ENCODE data around the gene F2. TPM values are rescaled to one million over a fixed set of nuclear protein-coding genes. Genes with fewer than 3 reads are reported as not detected.

The F2 gene
- total RNA-seq, 1 donor from 2014 or later: 0.19 TPM

DNA sequence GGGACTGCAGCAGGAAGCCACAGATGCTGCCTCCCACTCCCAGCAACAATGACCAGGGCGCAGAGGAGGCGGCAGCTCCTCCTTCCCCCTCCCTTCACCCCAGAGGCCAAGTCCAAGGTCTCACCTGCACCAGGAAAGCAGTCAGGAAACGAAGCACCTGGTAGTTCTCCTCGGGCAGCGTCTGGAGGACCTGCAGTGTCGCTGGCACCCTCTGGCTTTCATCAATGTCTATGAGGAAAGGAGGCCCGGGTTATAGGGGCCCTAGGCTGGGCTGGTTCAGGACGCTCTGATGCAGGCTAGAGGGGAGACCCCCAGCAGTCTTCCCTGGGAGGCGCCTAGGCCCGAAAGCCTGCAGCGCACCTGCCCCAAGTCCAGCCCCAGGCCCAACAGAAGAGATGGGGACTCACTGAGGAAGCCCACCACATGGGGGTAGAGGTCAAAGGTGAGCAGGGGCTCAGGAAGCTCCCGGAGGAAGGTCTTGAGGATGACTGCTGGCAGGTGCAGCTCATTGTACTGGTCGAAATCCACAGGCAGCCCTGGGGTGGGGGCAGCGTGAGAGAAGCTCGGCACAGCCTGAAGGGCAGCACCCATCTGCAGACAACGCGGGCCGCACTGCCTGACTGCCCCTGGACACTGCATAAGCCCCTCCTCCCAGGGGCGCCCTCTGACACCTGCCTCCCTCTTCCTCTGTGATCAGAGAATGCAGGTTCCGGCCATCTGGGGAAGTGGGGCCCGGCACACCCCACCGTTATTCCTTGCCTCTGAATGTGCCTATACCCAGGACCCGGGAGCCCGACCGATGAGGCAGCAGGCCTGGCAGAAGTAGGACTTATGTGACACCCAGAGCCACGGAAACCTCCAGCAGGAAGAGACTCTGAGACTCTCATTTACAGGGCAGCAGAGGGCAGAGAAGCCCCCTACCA, 39.5 kb upstream of the F2 start:
- no peak overlapping the region for H3K4me3 Mint-ChIP-seq (ENCODE audit: unreplicated experiment)
- no peak overlapping the region for H3K27ac Mint-ChIP-seq (ENCODE audit: unreplicated experiment)
- DNase-seq (ENCODE audit: extremely low spot score, unreplicated experiment): no peak
- H3K4me1 Mint-ChIP-seq (ENCODE audit: unreplicated experiment): peaks cover 15% of the 10 kb centered on the region
- H3K27me3 Mint-ChIP-seq (ENCODE audit: unreplicated experiment): no peaks in the 10 kb centered on the region
- H3K36me3 Mint-ChIP-seq (ENCODE audit: unreplicated experiment): peaks cover 17% of the 10 kb centered on the region
- no peaks in the 10 kb centered on the region for H3K9me3 Mint-ChIP-seq (ENCODE audit: unreplicated experiment)
- TF ChIP-seq, protein P1, sequence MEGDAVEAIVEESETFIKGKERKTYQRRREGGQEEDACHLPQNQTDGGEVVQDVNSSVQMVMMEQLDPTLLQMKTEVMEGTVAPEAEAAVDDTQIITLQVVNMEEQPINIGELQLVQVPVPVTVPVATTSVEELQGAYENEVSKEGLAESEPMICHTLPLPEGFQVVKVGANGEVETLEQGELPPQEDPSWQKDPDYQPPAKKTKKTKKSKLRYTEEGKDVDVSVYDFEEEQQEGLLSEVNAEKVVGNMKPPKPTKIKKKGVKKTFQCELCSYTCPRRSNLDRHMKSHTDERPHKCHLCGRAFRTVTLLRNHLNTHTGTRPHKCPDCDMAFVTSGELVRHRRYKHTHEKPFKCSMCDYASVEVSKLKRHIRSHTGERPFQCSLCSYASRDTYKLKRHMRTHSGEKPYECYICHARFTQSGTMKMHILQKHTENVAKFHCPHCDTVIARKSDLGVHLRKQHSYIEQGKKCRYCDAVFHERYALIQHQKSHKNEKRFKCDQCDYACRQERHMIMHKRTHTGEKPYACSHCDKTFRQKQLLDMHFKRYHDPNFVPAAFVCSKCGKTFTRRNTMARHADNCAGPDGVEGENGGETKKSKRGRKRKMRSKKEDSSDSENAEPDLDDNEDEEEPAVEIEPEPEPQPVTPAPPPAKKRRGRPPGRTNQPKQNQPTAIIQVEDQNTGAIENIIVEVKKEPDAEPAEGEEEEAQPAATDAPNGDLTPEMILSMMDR (IDR thresholded peaks at IDR 0.05): no peak

GRCh38 chr11:46680164-46680760, 38.8 kb upstream of the F2 start:
- no peak overlapping the region for H3K27ac Mint-ChIP-seq (ENCODE audit: unreplicated experiment)
- TF ChIP-seq, protein P1 (IDR thresholded peaks at IDR 0.05): no peak

DNA sequence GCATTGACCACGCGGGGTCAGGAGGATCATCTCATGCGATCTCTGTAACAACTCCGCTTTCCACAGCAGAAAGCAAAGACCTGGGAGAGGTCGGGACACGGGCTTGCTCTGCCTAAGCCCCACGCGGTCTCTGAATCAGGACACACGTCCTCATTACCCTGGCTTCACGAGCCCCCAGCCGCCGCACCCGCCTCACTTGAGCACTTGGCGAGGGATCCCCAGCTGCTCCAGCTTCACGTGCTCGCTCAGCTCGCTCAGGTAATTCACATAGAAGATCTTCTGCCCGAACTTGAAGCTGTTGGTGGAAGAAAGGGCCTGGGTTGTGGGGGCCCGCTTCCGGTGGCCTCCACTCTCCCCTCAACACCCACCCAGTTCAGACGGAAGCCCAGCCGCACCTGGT, 38.2 kb upstream of the F2 start:
- Mint-ChIP-seq H3K9me3 (ENCODE audit: unreplicated experiment) (no peaks in the 10 kb centered on the region), H3K4me3 (ENCODE audit: unreplicated experiment) (no peak overlapping the region), H3K36me3 (ENCODE audit: unreplicated experiment) (peaks cover 19% of the 10 kb centered on the region), H3K4me1 (ENCODE audit: unreplicated experiment) (peaks cover 3% of the 10 kb centered on the region), H3K27ac (ENCODE audit: unreplicated experiment) (no peak overlapping the region), H3K27me3 (ENCODE audit: unreplicated experiment) (no peaks in the 10 kb centered on the region)
- no peak for DNase-seq (ENCODE audit: extremely low spot score, unreplicated experiment)
- TF ChIP-seq, protein P1 (IDR thresholded peaks at IDR 0.05): no peak

More at GRCh38 chr11:46680164-46680760, 38.8 kb upstream of the F2 start:
- Mint-ChIP-seq H3K36me3 (ENCODE audit: unreplicated experiment) (peaks cover 19% of the 10 kb centered on the region), H3K4me1 (ENCODE audit: unreplicated experiment) (peaks cover 9% of the 10 kb centered on the region), H3K27me3 (ENCODE audit: unreplicated experiment) (no peaks in the 10 kb centered on the region), H3K9me3 (ENCODE audit: unreplicated experiment) (no peaks in the 10 kb centered on the region), H3K4me3 (ENCODE audit: unreplicated experiment) (no peak overlapping the region)
- no peak for DNase-seq (ENCODE audit: extremely low spot score, unreplicated experiment)

DNA sequence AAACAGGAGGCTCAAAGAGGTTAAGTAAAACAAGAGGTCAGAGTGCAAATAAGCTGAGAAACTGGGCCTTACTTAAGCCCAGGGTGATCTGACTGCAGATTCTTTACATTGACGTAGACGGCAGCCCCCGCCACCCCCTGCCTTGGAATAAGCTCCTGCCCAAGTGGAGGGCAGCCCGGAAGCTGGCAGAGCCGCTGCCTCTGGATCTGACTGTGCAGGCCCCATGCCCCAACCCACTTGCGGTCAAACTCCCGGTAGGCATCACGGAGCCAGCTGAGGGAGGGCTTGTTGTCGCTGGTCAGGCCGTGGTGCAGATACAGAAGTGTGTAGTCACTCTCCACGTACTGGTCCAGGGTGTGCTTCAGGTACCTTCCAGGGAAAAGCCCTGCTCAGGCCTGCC, 37.2 kb upstream of the F2 start:
- Mint-ChIP-seq H3K9me3 (ENCODE audit: unreplicated experiment) (no peaks in the 10 kb centered on the region), H3K4me1 (ENCODE audit: unreplicated experiment) (peaks cover 2% of the 10 kb centered on the region), H3K27me3 (ENCODE audit: unreplicated experiment) (no peaks in the 10 kb centered on the region), H3K36me3 (ENCODE audit: unreplicated experiment) (peaks cover 19% of the 10 kb centered on the region), H3K27ac (ENCODE audit: unreplicated experiment) (no peak overlapping the region), H3K4me3 (ENCODE audit: unreplicated experiment) (no peak overlapping the region)
- no peak for DNase-seq (ENCODE audit: extremely low spot score, unreplicated experiment)
- TF ChIP-seq, protein P1 (IDR thresholded peaks at IDR 0.05): no peak

Measured in osteocyte (in vitro differentiated cells).